ENCODE results near the gene GANAB.
"Not testable (repeated sequence)": the region's sequence is repeated elsewhere in the genome, so short reads cannot be mapped to it uniquely, and the experiment has no call there.

The GANAB gene

DNA sequence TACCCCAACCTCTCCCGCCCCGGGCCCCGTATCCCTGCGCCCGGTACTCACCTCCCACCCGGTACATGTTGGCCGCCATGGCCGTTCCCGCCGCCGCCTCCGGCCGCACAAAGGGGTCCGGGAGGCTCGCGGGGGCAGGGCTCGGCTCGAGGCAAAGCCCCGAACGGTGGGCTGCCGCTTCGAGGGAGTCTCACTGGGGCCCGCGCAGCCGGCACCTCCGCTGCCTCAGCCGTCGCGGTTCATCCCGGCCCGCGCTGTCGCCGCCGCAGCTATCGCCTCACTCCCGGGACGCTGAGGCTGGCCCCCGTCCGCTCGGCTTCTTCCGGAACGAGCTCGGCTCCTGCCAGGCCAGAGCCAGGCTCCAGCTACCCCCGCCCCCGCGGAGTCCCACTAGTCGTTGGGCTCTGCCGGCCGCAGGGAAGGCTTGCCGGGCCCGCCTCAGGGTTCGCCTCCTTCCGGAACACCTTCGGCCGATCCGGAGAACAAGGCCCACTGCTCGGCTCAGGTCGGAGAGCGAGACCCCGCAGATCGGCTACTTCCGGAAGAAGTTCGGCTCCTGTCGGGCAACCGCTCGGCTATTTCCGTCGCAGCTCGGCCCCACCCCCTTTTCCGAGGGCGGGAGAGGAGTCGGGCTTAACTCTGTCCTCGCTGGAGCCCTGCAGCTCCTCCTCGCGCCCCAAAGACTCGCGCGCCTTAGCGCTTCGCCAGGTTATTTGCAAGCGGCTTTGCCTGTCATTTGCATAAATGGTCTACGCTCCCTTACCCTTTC lies 44.9 kb downstream of the GANAB start, which contains the start of gene MTA2:
TSS of gene MTA2 (minus strand) at position 494 of the 769 bp plus-strand sequence. CDS start at position 79, 415 bp downstream.
- peak; percentile 89 to 99 (median 96) for DNase-seq

DNA sequence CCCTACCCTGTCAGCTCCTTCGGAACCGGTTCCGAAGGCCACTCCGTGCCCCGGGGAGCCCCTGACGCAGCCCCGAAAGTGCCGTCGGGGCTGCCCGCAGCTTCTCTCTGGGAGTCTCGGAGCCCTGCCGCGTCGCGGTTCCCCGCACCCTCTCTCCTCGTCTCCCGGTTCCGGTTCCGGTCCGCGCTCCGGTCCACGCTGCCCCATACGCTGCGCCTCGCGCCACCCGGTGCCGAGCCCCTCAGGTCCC lies 45.4 kb downstream of the GANAB start:
- DNase-seq = peak in 13 of 51 donors; percentile 23 to 64 (median 47)

DNA sequence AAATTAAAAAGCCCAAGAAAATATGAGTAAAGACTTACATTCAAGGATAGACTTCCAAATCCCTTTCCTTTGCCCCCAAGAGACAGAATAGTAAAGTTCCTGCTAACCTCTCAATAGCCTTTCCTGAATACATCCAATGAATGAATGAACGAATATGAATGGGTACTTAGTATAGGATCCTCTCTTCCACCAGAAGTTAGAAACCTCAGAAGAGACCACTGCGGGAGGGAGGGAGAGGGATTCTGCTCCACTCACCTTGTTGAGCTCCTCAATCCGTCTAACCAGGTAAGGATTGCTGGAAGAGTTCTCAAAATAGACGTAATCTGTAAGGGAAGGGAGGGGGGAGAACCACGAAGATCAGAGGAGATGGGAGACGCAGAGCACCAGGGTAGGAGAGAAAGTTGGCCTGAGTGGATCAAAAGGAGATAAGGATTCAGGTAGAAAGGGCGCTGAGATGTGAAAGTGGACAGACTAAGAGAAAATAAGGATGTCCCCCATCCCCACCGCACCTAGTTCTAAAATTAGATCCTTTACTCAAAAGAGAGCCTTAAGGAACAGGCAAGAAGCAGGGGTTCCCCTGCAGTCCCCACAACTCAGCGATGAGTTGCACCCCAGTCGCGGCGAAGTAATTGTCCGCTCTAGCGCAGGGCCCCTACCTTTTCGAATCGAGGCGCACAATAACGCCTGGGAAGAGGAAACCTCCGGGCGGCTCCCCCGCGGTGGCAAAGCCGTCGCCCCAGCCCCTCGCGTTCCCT lies 45.9 kb downstream of the GANAB start:
- peak in 1 of 51 donors; percentile 21 for DNase-seq

GRCh38 chr11:62599901-62600300 lies 46.5 kb downstream of the GANAB start:
- no peak for DNase-seq

- DNase-seq = peak in 50 of 51 donors; percentile 19 to 94 (median 81)
Measured at GRCh38 chr11:62599069-62599696, 47.2 kb downstream of the GANAB start.

DNA sequence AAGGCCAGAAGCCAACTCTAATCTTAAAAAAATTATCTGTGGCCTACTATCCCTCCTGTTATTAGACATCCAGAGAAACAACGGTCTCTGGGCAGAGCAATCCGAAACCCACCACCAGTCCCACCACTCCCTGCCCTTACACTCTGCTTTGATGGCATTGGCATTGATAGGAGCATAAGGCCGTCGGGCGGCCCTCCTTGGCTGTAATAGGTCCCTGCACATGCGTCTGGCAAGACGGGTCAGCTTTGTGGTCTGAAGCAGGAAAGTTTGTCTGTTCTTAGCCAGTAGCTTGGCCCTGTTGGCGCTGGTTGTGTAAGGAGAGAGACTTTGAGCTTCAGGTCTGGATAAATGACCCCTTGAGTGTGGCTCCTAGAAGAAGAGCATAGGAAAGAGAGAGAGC lies 51.3 kb downstream of the GANAB start:
- DNase-seq = no peak

DNA sequence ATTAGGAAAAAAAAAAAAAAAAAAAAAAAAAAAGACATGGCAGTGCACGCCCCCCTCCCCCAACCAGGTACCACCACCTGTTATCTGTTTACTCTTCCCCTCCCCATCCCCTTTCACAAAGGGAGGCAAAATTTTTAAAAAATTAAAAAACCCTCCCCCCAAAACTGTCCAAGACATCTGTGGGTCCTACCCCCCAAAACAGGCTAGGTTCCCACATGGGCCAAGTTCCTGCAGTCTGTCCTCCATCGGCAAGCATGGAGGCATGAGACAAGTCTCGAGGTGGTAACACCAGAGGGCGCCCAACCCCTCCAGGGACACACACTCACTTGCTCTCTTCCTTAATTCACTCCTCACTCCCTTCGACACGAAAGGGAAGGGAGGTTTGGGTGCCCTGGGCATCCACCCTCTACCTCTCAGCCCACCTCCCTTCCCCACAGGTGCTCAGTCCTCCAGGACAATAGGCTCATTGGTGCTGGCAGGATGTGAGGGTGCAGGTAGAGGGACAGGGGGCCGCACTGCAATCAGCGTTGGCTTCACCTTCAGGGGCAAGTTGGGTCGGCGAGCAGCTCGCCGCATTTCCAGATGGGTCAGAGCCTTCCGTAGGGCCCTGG lies 52.9 kb downstream of the GANAB start:
- DNase-seq = peak in 35 of 51 donors; percentile 18 to 77 (median 46)

GRCh38 chr11:62592989-62593421 lies 53.4 kb downstream of the GANAB start:
- DNase-seq = peak in 18 of 51 donors; percentile 25 to 80 (median 51)

DNA sequence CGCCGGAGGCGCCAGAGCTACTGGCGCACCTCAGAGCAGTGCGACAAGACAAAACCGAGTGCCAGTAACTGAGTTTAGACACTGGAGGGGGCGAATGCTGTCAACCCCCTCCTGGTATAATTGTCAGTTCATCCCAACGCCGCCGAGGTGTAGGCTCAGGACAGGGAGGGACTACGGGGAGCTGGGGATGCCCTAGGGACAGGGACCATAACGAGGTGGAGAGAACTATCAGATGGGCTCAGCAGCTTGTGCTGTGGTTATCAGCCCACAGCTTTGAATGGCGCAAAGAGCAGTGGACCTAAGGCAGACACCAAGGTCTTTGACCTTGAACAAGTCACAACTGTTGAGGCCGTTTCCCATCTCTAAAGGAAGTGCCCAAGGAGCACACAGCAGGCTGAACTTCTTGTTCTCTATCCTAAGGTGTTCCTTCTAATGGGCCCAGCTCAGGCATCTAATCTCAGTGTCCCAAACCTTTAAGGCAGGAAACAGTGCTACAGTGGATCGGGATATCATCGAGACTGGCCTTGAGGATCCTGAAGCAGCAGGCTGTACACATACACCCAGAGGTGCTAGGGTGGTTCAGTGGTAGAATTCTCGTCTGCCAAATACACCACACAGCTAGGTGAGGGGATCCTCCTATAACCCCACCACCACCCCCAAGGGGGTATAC lies 54.1 kb downstream of the GANAB start:
- peak in 2 of 51 donors; percentile 60 to 61 for DNase-seq

GRCh38 chr11:62591448-62592145 lies 54.8 kb downstream of the GANAB start, which contains the start of gene TUT1:
TSS of gene TUT1 (minus strand) at chr11:62591523. CDS start at chr11:62591485, 38 bp downstream.
- peak; percentile 56 to 99 (median 95) for DNase-seq

DNA sequence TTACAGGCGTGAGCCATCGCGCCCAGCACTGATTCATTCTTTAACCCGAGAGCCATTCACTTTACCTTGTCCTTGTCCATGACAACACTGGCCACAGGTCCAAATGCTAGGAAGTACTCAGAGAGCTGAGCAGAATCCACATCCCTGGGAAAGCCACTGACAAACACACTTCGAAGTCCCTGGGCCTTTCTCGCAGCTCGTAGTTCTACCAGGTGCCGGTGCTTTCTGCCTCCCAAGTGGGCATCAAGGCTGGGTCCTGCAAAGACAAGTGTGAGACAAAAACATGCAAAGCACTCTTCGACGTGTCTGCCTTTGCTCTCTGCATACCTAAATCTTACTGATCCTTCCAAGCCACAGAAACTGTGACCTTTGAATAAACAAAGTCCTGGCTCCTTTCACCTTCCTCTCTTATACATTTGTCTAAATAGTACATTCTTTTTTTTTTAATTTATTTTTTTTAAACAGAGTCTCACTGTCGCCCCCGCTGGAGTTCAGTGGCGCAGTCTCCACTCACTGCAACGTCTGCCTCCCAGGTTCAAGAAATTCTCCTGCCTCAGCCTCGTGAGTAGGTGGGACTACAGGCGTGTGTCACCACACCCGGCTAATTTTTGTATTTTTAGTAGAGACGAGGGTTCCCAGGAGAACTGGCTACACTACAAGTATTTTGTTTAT lies 57.3 kb downstream of the GANAB start:
- peak in 1 of 51 donors; percentile 2 for DNase-seq

DNA sequence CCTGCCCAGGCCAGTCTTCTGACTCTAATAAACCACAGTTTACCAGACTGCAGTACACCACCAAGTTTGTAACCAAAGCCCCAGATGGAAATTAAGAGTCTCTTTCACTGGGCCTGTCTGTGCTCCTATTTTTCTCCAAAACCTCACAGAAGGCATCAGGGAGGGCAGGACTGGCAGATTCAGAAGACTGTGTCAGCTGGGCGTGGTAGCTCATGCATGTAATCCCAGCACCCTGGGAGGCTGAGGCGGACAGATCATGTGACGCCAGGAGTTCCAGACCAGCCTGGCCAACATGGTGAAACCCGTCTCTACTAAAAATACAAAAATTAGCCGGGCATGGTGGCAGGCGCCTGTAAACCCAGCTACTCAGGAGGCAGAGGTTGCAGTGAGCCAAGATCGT lies 61.1 kb downstream of the GANAB start:
- not testable (repeated sequence) for DNase-seq

GRCh38 chr11:62581735-62582134 lies 64.7 kb downstream of the GANAB start:
- not testable (repeated sequence) for DNase-seq

GRCh38 chr11:62580959-62581715 lies 65.3 kb downstream of the GANAB start:
- DNase-seq = no peak

DNA sequence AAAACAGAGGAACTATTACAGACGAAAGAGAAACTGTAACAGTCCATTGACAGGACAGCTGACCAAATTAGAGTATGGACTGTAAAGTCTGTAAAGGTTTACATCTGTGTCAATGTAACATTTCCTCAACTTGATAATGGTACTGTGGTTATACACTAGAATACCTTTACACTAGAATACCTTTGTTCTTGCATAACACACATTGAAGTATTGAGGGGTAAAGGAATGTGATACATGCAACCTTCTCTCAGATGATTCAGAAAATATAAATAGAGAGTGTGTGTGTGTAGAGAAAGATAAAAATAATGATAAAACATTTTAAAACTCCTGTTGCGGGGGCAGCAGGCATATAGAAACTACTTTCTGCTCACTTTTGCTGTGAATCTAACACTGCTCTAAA lies 67.2 kb downstream of the GANAB start:
- DNase-seq = no peak

DNA sequence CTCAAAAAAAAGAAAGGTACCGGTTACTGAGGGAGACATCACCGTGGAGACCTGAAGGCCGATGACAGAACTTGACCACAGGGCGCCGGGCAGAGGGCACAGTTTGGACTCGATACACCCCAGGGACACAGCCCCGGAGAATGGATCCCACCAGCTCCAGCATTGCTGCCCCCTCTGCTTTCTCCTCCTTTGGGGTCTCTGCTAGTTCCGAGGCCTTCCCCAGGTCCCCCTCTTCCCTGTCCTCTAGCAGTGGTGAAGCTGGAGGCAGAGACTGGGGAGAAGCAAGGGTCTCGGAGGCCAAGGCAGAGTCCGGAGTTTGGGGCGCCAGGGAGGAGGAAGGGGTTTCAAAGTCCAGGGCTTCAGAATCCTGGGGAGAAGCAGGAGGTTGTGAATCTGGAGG lies 67.9 kb downstream of the GANAB start:
- DNase-seq = no peak

DNA sequence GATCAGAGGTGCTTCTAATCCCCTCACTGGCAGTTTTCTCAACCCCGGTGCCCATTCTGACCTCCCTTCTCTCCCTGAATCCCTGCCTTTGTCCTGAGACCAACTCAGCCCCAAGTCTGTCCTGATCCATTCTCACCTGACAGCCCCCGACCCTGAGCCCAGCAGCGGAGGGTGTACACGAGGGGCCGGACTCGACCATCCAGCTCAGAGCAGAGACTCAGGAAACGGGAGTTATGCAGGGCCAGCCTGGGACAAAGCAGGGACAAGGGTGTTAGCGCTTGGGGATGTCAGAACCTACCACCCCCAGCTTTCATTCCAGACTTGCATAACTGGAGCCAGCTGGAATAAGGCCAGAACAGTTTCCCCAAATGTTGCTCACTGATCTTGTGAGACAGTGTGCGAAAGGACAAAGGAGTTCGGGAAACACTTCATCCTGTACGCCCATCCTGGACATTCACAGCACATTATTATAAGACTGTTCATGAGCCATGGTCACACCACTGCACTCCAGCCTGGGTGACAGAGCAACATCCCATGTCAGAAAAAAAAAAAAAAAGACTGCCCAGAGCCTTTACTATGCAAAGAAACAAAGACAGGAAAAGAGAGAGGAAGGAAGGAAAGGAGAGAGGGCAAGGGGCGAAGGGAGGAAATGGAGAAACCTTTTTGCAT lies 69.2 kb downstream of the GANAB start:
- DNase-seq = no peak

DNA sequence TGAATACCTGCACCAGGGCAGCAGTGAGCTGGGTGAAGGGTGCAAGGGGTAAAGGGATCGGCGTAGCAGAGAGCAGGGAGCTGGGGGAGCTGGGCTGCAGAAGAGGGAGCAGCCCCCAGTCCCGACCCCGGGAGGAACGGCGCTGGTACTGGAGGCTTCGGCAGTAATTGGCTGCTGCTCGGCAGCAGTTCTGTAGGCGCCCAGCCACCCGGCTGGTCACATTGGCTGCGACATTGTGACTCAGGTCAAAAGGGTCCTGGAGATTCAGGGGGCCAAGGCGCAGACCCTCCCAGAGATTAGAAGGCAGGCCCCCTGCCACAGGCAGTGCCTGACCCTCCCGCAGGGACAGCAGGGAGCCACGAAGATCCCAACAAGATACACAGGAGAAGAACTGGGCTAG lies 70.6 kb downstream of the GANAB start:
- no peak for DNase-seq

- no peak for DNase-seq
Measured at GRCh38 chr11:62575156-62575555, 71.3 kb downstream of the GANAB start.

All from hypothalamus (tissue), 51 donors.